ACC112 (cell line): Measurements from ENCODE around the gene ZMIZ1.

Experiments used
- H2AFZ ChIP-seq: fragments of 200-600 bp; sonication (generic); one replicate; pipeline ENCODE4 v1.6.0; 2017; ENCODE audit warnings: antibody characterized with exemption, low read length; ENCODE audit not compliant: unreplicated experiment
- H3K27ac ChIP-seq: fragments of 200-600 bp; sonication (generic); 2 replicates; pipeline ENCODE4 v1.5.1; 2014; ENCODE audit warnings: low read depth, mild to moderate bottlenecking, antibody characterized with exemption, low read length, moderate library complexity
- H3K27me3 ChIP-seq: fragments of 200-600 bp; sonication (generic); 2 replicates; pipeline ENCODE4 v1.6.1; 2014; ENCODE audit warnings: mild to moderate bottlenecking, antibody characterized with exemption, low read length, moderate library complexity, mixed read lengths; ENCODE audit not compliant: insufficient read depth
- H3K36me3 ChIP-seq: fragments of 200-600 bp; sonication (generic); 2 replicates; pipeline ENCODE4 v1.6.1; 2016; ENCODE audit warnings: mild to moderate bottlenecking, antibody characterized with exemption, low read length, moderate library complexity, mixed read lengths; ENCODE audit not compliant: insufficient read depth
- H3K4me1 ChIP-seq: fragments of 200-600 bp; sonication (generic); one replicate; pipeline ENCODE4 v1.6.1; 2016; ENCODE audit warnings: low read length, mixed read lengths; ENCODE audit not compliant: insufficient read depth, unreplicated experiment, control insufficient read depth
- H3K4me3 ChIP-seq: fragments of 200-600 bp; sonication (generic); 2 replicates; pipeline ENCODE4 v1.5.1; 2014; ENCODE audit warnings: mild to moderate bottlenecking, low read depth, low read length
- H3K79me2 ChIP-seq: fragments of 200-600 bp; sonication (generic); one replicate; pipeline ENCODE4 v1.6.0; 2016; ENCODE audit warnings: low read length; ENCODE audit not compliant: control insufficient read depth, unreplicated experiment, insufficient read depth

Gene ZMIZ1

DNA sequence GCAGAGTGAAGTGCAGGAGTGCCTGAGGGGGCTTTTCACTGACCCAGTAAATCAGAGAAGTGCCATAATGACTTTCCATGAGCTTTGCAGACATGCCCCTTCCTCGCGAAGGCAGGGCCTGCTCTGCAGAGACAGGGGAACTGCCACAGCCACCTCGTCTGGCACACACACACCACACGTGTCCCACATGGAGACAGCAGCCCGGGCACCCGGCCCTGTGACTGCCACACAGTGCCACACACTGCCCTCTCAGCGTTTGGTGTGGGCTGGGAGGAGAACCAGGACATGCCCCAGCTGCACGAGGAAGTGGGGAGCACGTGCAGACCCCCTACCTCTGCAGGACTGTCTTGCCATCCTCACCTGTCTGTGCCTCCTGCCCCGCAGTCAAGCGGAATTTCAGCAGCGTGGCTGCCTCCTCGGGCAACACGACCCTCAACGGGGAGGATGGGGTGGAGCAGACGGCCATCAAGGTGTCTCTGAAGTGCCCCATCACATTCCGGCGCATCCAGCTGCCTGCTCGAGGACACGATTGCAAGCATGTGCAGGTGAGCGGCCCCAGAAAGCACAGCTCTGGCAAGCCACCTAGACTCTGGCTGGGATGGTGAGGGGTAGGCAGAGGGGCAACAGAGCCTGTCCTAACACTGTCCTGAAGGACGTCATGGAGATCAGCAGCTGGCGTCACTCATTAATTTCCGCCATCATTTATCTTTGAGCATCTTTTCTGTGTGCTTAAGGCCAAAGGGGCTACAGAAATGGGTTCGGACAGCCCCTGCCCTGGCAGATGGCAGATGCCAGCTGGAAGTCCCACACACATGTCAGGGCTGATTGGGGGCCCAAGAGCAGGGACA, 235.1 kb downstream of the ZMIZ1 start:
- Histone ChIP-seq H3K4me3 (no peak overlapping the region), H2AFZ (no peak overlapping the region), H3K79me2 (no peaks in the 10 kb centered on the region), H3K4me1 (peaks cover 28% of the 10 kb centered on the region), H3K27me3 (no peaks in the 10 kb centered on the region), H3K36me3 (peaks cover 40% of the 10 kb centered on the region), H3K27ac (no peak overlapping the region)

DNA sequence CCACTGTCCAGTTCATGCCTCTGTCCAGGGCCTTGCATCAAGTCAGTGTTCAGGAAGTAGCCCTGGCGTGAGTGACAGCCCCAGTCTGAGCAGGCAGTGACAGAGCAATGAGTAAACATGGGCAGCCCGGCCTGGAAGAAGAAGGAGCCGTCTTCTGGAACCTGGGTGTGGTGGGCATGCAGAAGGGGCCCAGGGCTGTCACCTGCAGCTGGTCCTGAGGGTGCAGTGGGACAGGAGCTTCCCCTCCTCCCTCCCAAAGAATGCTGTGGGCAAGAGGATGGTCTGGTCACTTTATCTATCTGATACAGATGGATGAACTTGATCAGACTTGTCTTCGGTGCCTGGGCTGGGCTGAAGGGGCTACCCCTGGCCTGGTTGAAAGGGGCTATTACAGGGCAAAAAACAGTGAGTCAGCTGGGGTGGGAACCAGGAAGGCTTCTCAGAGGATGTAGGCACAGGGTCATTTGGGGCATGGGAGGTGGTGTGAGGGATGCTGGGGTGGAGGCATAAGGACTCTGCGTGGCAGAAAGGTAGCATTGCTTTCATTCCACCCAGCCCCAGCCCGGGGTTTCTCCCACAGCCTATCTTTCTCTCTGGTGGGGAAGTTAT, 235.8 kb downstream of the ZMIZ1 start:
- Histone ChIP-seq H3K4me3 (no peak overlapping the region), H3K79me2 (no peaks in the 10 kb centered on the region), H3K36me3 (peaks cover 45% of the 10 kb centered on the region), H2AFZ (no peak overlapping the region), H3K4me1 (peaks cover 21% of the 10 kb centered on the region), H3K27ac (no peak overlapping the region), H3K27me3 (no peaks in the 10 kb centered on the region)

- Histone ChIP-seq H2AFZ (no peak overlapping the region), H3K4me1 (peaks cover 11% of the 10 kb centered on the region), H3K27me3 (no peaks in the 10 kb centered on the region), H3K4me3 (no peak overlapping the region), H3K36me3 (peaks cover 45% of the 10 kb centered on the region), H3K79me2 (no peaks in the 10 kb centered on the region), H3K27ac (no peak overlapping the region)
Observed at GRCh38 chr10:79305515-79305914, 236.7 kb downstream of the ZMIZ1 start.

- Histone ChIP-seq H3K27ac (no peak overlapping the region), H3K36me3 (peaks cover 40% of the 10 kb centered on the region), H3K79me2 (no peaks in the 10 kb centered on the region), H3K27me3 (no peaks in the 10 kb centered on the region), H3K4me1 (peaks cover 7% of the 10 kb centered on the region), H2AFZ (no peak overlapping the region), H3K4me3 (no peak overlapping the region)
Observed at GRCh38 chr10:79305988-79306387, 237.2 kb downstream of the ZMIZ1 start.

- H3K27me3 ChIP-seq: no peaks in the 10 kb centered on the region
- H3K4me1 ChIP-seq: peaks cover 6% of the 10 kb centered on the region
- H3K79me2 ChIP-seq: no peaks in the 10 kb centered on the region
- peaks cover 33% of the 10 kb centered on the region; the same call in 1 of the 2 replicates for H3K36me3 ChIP-seq
- no peak overlapping the region for H3K4me3 ChIP-seq
- no peak overlapping the region for H3K27ac ChIP-seq
- no peak overlapping the region for H2AFZ ChIP-seq
Observed at GRCh38 chr10:79306644-79307220, 238.0 kb downstream of the ZMIZ1 start.

DNA sequence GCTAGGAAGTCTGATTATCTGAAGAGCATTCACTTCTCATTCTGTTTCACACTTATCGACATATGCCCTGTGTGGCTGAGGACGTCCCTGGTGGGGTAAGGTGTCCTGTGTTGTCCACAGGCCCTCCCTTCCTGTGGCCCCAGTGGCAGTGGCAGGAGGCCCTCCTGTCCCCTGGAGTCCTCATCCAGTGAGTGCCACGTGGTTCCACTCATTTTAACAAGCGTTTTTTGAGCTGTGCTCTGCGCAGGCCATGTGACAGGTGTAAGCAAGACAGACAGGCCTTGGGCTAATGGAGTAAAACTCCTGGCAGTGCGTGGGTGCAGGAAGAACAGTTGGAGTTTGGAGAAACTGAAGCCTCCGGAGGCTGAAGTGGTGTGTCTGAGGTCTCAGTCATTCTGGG, 239.2 kb downstream of the ZMIZ1 start:
- Histone ChIP-seq H3K4me1 (peaks cover 6% of the 10 kb centered on the region), H3K36me3 (peaks cover 30% of the 10 kb centered on the region; the same call in 1 of the 2 replicates), H3K4me3 (no peak overlapping the region), H3K27me3 (no peaks in the 10 kb centered on the region), H2AFZ (no peak overlapping the region), H3K27ac (no peak overlapping the region), H3K79me2 (no peaks in the 10 kb centered on the region)

DNA sequence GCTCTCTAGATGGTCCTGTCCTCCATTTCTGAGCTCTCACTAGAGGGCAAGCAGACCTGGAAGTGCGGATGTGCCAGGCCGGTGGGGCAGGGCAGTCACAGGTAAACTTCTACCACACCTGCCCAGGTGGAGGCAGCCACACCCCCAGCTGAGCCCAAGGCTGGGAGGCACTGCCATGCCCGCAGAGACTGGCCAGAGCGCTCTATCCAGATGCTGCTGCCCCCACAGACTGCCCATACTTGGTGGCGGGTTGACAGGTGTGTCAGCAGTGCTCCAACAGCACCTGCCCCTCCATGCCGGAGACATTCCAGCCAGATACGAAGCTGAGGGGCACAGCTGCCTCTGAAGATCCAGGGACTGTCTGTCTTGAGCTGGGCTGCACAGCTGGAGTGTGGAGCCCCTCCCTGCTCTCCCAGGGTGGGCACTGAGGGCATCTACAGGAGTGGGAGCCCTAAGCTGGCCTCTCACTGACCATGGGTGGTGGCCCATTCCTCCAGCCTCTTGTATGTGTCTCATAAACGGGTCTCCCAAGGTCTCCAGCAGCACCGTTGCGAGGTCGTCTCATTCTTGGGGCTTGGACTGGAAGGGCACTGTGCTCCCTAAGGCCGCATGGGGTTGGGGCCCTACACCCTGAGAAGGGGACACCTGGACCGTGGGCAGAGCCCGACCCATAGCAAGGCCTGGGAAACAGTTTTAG, 240.4 kb downstream of the ZMIZ1 start:
- Histone ChIP-seq H3K4me3 (no peak overlapping the region), H3K27me3 (no peaks in the 10 kb centered on the region), H3K27ac (no peak overlapping the region), H3K79me2 (no peaks in the 10 kb centered on the region), H2AFZ (no peak overlapping the region), H3K36me3 (peaks cover 22% of the 10 kb centered on the region; the same call in 1 of the 2 replicates), H3K4me1 (peaks cover 6% of the 10 kb centered on the region)

DNA sequence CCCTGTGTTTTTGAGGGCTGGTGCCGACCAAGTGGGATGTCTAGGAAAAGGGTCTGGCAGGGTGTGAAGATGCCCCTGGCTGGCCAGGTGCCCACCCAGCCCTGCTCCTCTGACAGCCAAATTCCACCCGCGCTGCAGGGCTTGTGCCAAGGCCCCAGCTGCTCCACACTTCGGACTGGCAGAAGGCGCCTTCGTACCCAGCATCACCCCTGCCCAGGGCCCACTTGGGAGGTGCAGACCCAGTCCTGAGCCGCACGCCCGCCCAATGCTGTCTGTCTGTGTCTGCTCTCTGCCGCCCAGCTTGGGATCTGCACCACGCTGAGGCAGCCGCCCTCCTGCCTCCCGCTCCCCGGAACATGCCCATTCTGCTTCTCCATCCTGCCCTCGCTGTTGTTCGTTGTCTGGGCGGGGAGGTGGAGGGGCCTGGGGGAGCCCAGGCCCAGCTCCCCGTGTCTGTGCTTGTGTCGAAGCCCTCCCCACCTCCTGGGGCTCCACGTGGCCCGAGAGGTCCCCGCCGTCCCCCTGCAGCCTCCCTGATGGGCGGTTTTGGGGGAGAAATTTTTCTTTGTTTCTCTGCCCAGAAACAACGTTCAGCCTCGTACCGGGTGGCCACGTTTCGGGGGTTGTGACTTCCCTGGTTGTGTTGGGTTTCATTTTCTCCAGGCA, 241.6 kb downstream of the ZMIZ1 start:
- Histone ChIP-seq H3K4me1 (no peaks in the 10 kb centered on the region), H3K79me2 (no peaks in the 10 kb centered on the region), H3K27ac (no peak overlapping the region), H2AFZ (no peak overlapping the region), H3K4me3 (no peak overlapping the region), H3K36me3 (peaks cover 20% of the 10 kb centered on the region; the same call in 1 of the 2 replicates), H3K27me3 (no peaks in the 10 kb centered on the region)

GRCh38 chr10:79310911-79311573, 242.3 kb downstream of the ZMIZ1 start:
- no peak overlapping the region for H2AFZ ChIP-seq
- H3K36me3 ChIP-seq: peaks cover 15% of the 10 kb centered on the region; the same call in 1 of the 2 replicates
- no peaks in the 10 kb centered on the region for H3K79me2 ChIP-seq
- H3K27me3 ChIP-seq: no peaks in the 10 kb centered on the region
- H3K4me3 ChIP-seq: no peak overlapping the region
- H3K27ac ChIP-seq: no peak overlapping the region
- H3K4me1 ChIP-seq: no peaks in the 10 kb centered on the region
